ENCODE measurements around the gene SLCO3A1. TPM values are rescaled to one million over a fixed set of nuclear protein-coding genes. Genes with fewer than 3 reads are reported as not detected.

Gene SLCO3A1
- total RNA-seq, 1 donor = 8.6 TPM

DNA sequence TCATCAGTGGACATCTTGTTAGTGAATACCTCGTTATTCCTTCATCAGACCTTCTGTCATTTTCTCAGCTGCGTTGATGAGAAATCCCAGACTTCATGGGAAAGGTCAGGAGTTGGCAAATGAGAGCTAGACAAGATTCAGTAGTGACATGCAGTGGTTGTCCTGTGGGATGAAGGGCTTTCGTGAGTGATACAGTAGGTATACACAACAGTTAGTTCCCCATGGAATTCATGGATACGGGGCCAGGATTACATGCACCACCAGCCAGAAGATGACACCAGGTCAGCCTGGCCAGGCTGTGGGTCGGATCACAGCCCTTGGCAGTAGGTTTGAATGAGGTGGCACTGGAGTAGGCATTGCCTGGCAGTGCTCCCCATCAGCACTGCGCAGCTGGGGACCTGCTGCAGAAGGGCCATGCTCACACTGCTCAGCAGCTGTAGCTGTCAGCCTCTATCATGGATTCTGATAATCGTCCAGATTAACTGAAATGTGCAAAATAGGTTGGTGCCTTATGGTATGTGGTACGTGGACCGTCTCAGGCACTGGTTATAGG is 150.1 kb downstream of the SLCO3A1 start:
- no peak overlapping the region for H3K4me3 ChIP-seq (ENCODE audit: low read depth, low read length)
- no peak for TF ChIP-seq CTCF (IDR thresholded peaks at IDR 0.05; ENCODE audit: insufficient read depth, low read depth, low read length)
- no peak for DNase-seq (ENCODE audit: low read depth)

- TF ChIP-seq CTCF (IDR thresholded peaks at IDR 0.05; ENCODE audit: insufficient read depth, low read depth, low read length) = no peak
- H3K4me3 ChIP-seq (ENCODE audit: low read depth, low read length) = no peak overlapping the region
- no peak for DNase-seq (ENCODE audit: low read depth)
Observed at GRCh38 chr15:92005154-92005553, 151.6 kb downstream of the SLCO3A1 start.

GRCh38 chr15:92006186-92007028 is 152.9 kb downstream of the SLCO3A1 start:
- TF ChIP-seq CTCF (IDR thresholded peaks at IDR 0.05; ENCODE audit: insufficient read depth, low read depth, low read length) = no peak
- no peak overlapping the region for H3K4me3 ChIP-seq (ENCODE audit: low read depth, low read length)
- DNase-seq (ENCODE audit: low read depth) = no peak

- DNase-seq (ENCODE audit: low read depth) = no peak
Observed at GRCh38 chr15:92009162-92009561, 155.7 kb downstream of the SLCO3A1 start.

DNA sequence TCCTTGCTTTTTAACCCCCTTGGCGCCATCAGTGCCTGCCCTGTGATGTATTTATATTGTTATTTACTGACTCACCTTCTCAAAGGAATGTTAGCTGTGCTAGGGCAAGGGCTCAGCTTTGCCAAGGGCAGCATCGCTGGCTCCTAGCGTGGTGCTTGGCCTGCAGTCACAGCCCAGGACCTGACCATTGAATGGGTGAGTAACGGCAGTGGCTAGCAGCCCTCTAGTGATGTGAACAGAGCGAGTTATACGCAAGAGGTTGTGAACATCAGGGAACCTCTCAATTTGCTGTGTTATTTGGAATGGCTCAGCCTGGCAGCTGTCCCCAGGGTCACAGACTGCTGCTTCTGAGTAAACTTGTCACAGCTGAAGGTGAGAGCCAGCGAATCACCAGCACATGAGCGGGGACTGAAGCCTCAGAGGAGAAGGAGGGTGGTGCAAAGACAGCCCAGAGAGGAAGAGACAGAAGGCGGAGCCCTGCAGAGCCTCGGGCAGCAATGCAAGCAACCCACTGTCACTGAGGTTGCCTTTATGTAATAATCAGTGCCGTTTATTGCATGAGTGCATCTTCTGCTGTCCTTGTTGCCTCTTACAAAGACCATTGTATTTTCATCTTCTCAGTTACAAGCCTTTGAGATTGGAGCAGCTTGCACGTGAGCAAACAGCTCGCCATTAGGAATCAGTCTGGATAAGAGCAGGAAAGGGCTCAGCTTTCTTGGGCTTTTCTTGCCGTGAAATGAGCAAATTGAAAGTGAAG is 158.3 kb downstream of the SLCO3A1 start:
- no peak for DNase-seq (ENCODE audit: low read depth)

More at GRCh38 chr15:92009162-92009561, 155.7 kb downstream of the SLCO3A1 start:
- no peak overlapping the region for H3K4me3 ChIP-seq (ENCODE audit: low read depth, low read length)
- no peak for TF ChIP-seq CTCF (IDR thresholded peaks at IDR 0.05; ENCODE audit: insufficient read depth, low read depth, low read length)

GRCh38 chr15:92012368-92012629 is 158.8 kb downstream of the SLCO3A1 start:
- no peak for TF ChIP-seq CTCF (IDR thresholded peaks at IDR 0.05; ENCODE audit: insufficient read depth, low read depth, low read length)
- H3K4me3 ChIP-seq (ENCODE audit: low read depth, low read length) = no peak overlapping the region

More for the DNA sequence above, 158.3 kb downstream of the SLCO3A1 start:
- H3K4me3 ChIP-seq (ENCODE audit: low read depth, low read length) = no peak overlapping the region
- TF ChIP-seq CTCF (IDR thresholded peaks at IDR 0.05; ENCODE audit: insufficient read depth, low read depth, low read length) = no peak

More at GRCh38 chr15:92012368-92012629, 158.8 kb downstream of the SLCO3A1 start:
- no peak for DNase-seq (ENCODE audit: low read depth)

Data from fibroblast of villous mesenchyme (primary cell).